C4-2B (cell line): Measurements from ENCODE around the gene SLC25A29.

Source experiments
- CTCF ChIP-seq: fragments of 450-650 bp; conservative IDR thresholded peaks from 2 replicates; pipeline ENCODE4 v1.5.1; 2017; ENCODE audit warnings: mild to moderate bottlenecking
- ZFX ChIP-seq: fragments of 450-650 bp; IDR thresholded peaks from 2 replicates; pipeline ENCODE4 v1.6.1; 2017

DNA sequence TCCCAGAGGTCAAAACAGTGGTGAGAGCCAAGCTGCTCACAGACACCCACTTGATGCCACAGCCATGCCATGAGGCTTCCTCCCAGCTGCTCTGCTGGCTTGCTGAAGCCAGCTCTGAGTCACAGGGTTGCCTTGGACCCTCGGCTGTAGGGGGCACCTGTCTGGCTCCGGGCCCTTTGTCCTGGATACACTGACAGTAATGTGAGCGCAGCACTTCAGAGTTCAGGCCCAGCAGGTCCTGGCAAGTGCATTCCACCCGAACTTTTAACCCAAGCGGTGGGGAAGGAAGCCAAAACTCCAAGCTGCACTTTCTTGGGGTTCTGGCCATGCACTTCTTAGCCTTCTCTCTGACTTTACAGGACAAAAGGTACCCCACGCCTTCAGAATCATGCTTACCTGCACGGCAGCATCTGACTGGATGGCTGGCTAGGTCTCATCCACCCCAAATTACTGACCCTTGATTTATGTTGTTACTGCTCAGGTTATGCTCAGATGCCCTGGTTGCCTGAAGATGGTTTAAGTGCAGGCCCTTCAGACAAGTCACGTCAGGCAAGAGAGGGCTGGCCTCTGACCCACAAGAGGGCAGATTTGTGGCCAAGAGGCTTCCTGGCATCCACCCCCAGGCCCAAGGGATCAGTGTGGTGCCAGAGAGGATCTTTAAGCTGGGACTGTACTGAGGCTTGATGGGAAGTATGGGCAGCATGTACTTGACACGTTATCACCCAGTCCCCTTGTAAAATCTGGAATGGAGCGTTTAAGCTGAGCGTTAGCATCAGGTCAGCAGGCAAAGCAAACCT lies 24.8 kb downstream of the SLC25A29 start:
- TF ChIP-seq CTCF (no peak), ZFX (no peak)
